Esophagus muscularis mucosa (tissue), 4 donors: ENCODE results near the gene MELK. TPM values are rescaled to one million over a fixed set of nuclear protein-coding genes. Genes with fewer than 3 reads are reported as not detected.

Source experiments
- DNase-seq: peaks from one replicate; pipeline ENCODE4 v3.0.0-alpha.2; 2017; ENCODE audit errors: extremely low spot score
- H3K27ac ChIP-seq, 4 donors: fragments of 200-600 bp; sonication (generic); replicated peaks in 1 of 4; 1 replicate in 3 of 4; 2 replicates in 1 of 4; pipeline ENCODE4 v1.5.1; 2016 to 2019; ENCODE audit warnings: mild to moderate bottlenecking in 1 of 4
- H3K27me3 ChIP-seq, 4 donors: fragments of 200-600 bp; sonication (generic); one replicate each; pipeline versions ENCODE4 v1.5.1 to v1.6.0; 2016 to 2019
- H3K36me3 ChIP-seq, 4 donors: fragments of 200-600 bp; sonication (generic); one replicate each; pipeline ENCODE4 v1.5.1; 2016 to 2019
- H3K4me1 ChIP-seq, 4 donors: fragments of 200-600 bp; sonication (generic); one replicate each; pipeline ENCODE4 v1.5.1; 2016 to 2019
- H3K4me3 ChIP-seq, 4 donors: fragments of 200-600 bp; sonication (generic); 1 replicate in 2 of 4; 2 replicates in 2 of 4; pipeline ENCODE4 v1.5.1; 2016 to 2019; ENCODE audit warnings: mild to moderate bottlenecking in 4 of 4, moderate library complexity in 1 of 4
- H3K9me3 ChIP-seq, 4 donors: fragments of 200-600 bp; sonication (generic); 1 replicate in 3 of 4; 2 replicates in 1 of 4; pipeline ENCODE4 v1.5.1; 2016 to 2019
- EP300 ChIP-seq: sonication (generic); formaldehyde crosslinking; IDR thresholded peaks from one replicate; pipeline ENCODE4 v1.6.1; 2017; ENCODE audit warnings: antibody characterized with exemption
- POLR2A ChIP-seq: fragments of 450-650 bp; IDR thresholded peaks from one replicate; pipeline ENCODE4 v1.6.1; 2017; ENCODE audit warnings: antibody characterized with exemption, moderate library complexity, mild to moderate bottlenecking, low read depth
- POLR2AphosphoS5 ChIP-seq, 2 donors: sonication (generic); formaldehyde crosslinking; IDR thresholded peaks; one replicate each; pipeline ENCODE4 v1.6.1; 2017; ENCODE audit warnings: antibody characterized with exemption in 2 of 2
- WGBS: methylation state at CpG from one replicate; pipeline ENCODE4 v1.1.5; 2018; 5-methylcytosine and 5-hydroxymethylcytosine counted together
- intact Hi-C: fragments of 100-400 bp; cut with DNase I; formaldehyde crosslinking; loops from one replicate; pipeline ENCODE4 v1.15.1; 2023
- total RNA-seq, 4 donors: library from RNA; depleted of rRNA; stranded (reverse); fragments of >200 nt; gene quantifications; one replicate each; pipeline versions ENCODE4 v1.1.0 to v1.2.1, GENCODE V29; 2016
- TF ChIP-seq, protein P1 (sequence below), 3 experiments: fragments of 200-600 bp in 2 of 3; fragments of 450-650 bp in 1 of 3; sonication (generic) in 2 of 3; IDR thresholded peaks; one replicate each; pipeline ENCODE4 v1.5.1; 2017 to 2019; ENCODE audit warnings: antibody characterized with exemption in 3 of 3, mild to moderate bottlenecking in 2 of 3, moderate library complexity in 1 of 3

The MELK gene
- total RNA-seq, 4 donors from 2014 or later: 0.13 to 0.66 (median 0.17) TPM; not detected in 1

DNA sequence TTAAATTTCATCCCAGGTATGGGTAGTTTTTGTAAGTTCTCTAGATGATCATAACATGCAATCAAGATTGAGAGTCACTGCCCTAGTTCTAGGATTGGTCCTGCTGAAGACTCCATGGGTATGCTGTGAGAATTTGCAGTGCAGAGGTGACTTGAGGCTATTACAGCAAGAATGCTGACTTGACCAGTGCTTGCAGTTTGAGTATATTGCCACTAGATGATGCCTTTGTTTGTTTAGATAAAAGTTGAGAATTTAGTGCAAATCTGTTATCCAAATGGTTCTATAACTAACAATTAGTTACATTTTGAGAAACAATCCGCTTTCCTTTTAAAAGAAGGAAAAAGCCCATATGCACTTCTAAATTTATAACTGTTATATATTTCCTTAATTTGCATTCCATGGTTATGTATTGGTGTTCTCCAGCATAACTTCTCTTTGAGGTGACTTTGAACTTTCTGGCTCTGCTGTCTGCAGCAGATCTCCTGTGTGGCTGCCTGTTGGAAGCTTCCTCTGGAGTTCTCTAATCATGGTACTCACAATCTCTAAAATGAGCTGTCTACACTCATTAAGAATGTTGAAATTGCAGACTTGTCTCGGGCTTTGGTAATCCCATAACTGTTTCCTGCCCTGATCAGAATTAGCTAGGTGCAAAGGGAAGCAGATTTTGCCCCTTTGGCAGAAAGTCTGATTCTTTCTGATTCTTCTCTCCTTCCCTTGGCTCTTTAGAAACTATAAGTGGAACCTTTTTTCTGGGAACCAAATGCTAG, 24.9 kb downstream of the MELK start:
- TF ChIP-seq, protein P1, sequence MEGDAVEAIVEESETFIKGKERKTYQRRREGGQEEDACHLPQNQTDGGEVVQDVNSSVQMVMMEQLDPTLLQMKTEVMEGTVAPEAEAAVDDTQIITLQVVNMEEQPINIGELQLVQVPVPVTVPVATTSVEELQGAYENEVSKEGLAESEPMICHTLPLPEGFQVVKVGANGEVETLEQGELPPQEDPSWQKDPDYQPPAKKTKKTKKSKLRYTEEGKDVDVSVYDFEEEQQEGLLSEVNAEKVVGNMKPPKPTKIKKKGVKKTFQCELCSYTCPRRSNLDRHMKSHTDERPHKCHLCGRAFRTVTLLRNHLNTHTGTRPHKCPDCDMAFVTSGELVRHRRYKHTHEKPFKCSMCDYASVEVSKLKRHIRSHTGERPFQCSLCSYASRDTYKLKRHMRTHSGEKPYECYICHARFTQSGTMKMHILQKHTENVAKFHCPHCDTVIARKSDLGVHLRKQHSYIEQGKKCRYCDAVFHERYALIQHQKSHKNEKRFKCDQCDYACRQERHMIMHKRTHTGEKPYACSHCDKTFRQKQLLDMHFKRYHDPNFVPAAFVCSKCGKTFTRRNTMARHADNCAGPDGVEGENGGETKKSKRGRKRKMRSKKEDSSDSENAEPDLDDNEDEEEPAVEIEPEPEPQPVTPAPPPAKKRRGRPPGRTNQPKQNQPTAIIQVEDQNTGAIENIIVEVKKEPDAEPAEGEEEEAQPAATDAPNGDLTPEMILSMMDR (IDR thresholded peaks at IDR 0.05): peak in 1 of 3 experiments; percentile 34
- TF ChIP-seq POLR2A: no peak
- H3K4me1 ChIP-seq: no peaks in the 10 kb centered on the region
- intact Hi-C loops: no loop called here
- WGBS: 81% methylated on average over 2 of the region's 2 CpGs
- no peak for DNase-seq
- no peak overlapping the region for H3K4me3 ChIP-seq
- no peak overlapping the region for H3K27ac ChIP-seq
- no peaks in the 10 kb centered on the region for H3K36me3 ChIP-seq
- H3K9me3 ChIP-seq: no peaks in the 10 kb centered on the region
- no peaks in the 10 kb centered on the region for H3K27me3 ChIP-seq

DNA sequence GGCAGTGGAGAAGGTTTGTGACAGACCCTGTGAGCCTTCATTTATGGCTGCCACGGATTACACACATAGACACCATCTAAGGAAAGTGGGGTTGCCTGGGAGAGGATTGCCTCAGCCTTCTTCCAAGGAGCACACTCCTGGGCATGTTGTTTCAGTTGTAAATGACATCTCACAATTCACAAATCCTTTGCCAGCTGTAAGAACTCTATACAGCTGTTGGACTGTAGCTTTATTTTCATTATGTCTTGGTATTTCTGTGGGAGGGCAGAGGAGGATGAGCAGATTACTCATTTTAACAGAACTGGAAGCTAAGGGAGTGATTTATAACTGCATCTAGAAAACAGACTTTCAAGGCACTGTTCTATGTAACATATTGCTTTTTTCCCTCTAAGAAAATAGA, 25.6 kb downstream of the MELK start:
- Histone ChIP-seq H3K27me3 (no peaks in the 10 kb centered on the region), H3K27ac (no peak overlapping the region), H3K9me3 (no peaks in the 10 kb centered on the region), H3K4me1 (no peaks in the 10 kb centered on the region), H3K36me3 (no peaks in the 10 kb centered on the region), H3K4me3 (no peak overlapping the region)
- intact Hi-C loops: no loop called here
- no peak for DNase-seq
- 73% methylated on average over 1 of the region's 1 CpG for WGBS
- no peak for TF ChIP-seq POLR2AphosphoS5 (IDR thresholded peaks at IDR 0.05)
- TF ChIP-seq EP300: no peak

DNA sequence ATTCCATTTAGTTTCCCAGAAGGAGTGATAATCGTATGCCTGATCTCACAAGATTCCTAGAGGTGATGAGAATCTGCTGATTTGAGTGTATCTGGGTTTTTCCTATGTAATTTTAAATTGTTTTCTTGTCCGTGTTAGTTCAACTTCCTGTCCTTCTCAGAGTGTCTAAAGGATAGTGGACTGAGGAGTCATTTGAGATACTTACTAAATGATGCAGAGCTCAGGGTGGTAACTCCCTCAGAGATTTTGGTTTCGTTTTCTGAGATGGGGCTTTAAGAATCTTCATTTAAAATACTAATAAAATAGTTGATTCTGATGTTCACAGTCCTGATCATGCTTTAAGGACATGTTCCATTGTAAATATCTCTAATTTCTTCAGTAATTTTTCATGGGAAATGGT, 30.3 kb downstream of the MELK start:
- WGBS: 75% methylated on average over 3 of the region's 3 CpGs
- H3K4me3 ChIP-seq: no peak overlapping the region
- intact Hi-C loops: no loop called here
- H3K27me3 ChIP-seq: no peaks in the 10 kb centered on the region
- no peak overlapping the region for H3K27ac ChIP-seq
- no peak for DNase-seq
- H3K4me1 ChIP-seq: no peaks in the 10 kb centered on the region
- no peak for TF ChIP-seq EP300
- TF ChIP-seq, protein P1 (IDR thresholded peaks at IDR 0.05): no peak
- TF ChIP-seq POLR2AphosphoS5 (IDR thresholded peaks at IDR 0.05): no peak
- TF ChIP-seq POLR2A: no peak
- no peaks in the 10 kb centered on the region for H3K9me3 ChIP-seq
- no peaks in the 10 kb centered on the region for H3K36me3 ChIP-seq

DNA sequence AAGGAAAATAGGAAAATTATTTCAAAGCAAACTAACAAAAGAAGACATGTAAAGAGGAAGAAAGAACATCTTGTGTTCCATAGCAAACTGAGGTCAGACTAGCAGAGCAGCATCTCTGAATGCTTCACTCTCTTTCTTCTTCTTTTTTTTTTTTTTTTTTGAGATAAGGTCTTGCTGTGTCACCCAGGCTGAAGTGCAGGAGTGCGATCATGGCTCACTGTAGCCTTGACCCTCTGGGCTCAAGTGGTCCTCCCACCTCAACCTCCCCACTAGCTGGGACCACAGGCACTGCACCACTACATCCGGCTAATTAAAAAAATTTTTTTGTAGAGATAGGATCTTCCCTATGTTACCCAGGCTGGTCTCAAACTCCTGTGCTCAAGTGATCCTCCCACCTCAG, 36.6 kb downstream of the MELK start:
- H3K4me1 ChIP-seq: no peaks in the 10 kb centered on the region
- no peaks in the 10 kb centered on the region for H3K9me3 ChIP-seq
- intact Hi-C loops: no loop called here
- H3K27me3 ChIP-seq: no peaks in the 10 kb centered on the region
- DNase-seq: peak; percentile 26
- TF ChIP-seq, protein P1 (IDR thresholded peaks at IDR 0.05): no peak
- TF ChIP-seq POLR2A: no peak
- TF ChIP-seq POLR2AphosphoS5 (IDR thresholded peaks at IDR 0.05): no peak
- no peak for TF ChIP-seq EP300
- H3K27ac ChIP-seq: no peak overlapping the region
- no peak overlapping the region for H3K4me3 ChIP-seq
- H3K36me3 ChIP-seq: no peaks in the 10 kb centered on the region
- WGBS: 95% methylated on average over 2 of the region's 2 CpGs

DNA sequence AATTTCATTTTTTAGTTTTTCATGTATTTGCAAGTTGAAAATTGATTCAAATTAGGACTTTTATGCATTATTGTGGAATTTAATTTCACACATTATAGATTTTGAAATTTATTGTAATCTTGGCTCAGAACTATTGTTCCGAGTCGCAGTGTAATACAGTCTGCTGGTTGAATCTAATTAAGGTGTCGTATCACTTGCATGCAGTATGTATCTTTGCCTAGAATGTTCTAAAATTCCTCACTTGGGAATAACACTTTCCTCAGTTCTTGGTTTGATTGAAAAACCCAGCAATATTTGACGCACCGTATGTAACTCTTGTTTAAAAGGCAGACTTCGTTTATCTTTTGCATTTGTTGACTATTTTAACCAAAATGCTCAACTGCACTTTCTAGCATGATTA, 49.4 kb downstream of the MELK start:
- TF ChIP-seq, protein P1 (IDR thresholded peaks at IDR 0.05): no peak
- TF ChIP-seq POLR2A (no peak), EP300 (no peak), POLR2AphosphoS5 (IDR thresholded peaks at IDR 0.05) (no peak)
- Histone ChIP-seq H3K4me1 (peaks cover 0 to 5% (median 3%) of the 10 kb centered on the region in 4 donors), H3K27ac (no peak overlapping the region), H3K9me3 (no peaks in the 10 kb centered on the region), H3K27me3 (no peaks in the 10 kb centered on the region), H3K36me3 (no peaks in the 10 kb centered on the region), H3K4me3 (no peak overlapping the region)
- WGBS: 97% methylated on average over 6 of the region's 6 CpGs
- no peak for DNase-seq
- intact Hi-C loops: no loop called here
